GM23338 (cell line): ENCODE results near the gene FBXO24. TPM values are rescaled to one million over a fixed set of nuclear protein-coding genes. Genes with fewer than 3 reads are reported as not detected.

ENCODE experiments used
- ATAC-seq: fragments of 200-7000 bp; cut with Tn5 transposase; 3 replicates; pipeline ENCODE4 v1.9.1; 2020
- DNase-seq: peaks from one replicate; pipeline ENCODE4 v3.0.0-alpha.2; 2015; ENCODE audit warnings: low spot score
- H2AFZ ChIP-seq: fragments of 200-600 bp; sonication (generic); 2 replicates; pipeline ENCODE4 v1.8.0; 2016; ENCODE audit warnings: antibody characterized with exemption, mild to moderate bottlenecking, moderate library complexity
- H3F3A ChIP-seq: fragments of 200-600 bp; sonication (generic); replicated peaks from 2 replicates; pipeline ENCODE4 v1.8.0; 2017; ENCODE audit warnings: antibody characterized with exemption, mixed run types, low read depth
- H3K27ac ChIP-seq: fragments of 200-600 bp; sonication (generic); 2 replicates; pipeline ENCODE4 v1.6.1; 2016; ENCODE audit warnings: low read depth
- H3K27me3 ChIP-seq: fragments of 200-600 bp; sonication (generic); 2 replicates; pipeline ENCODE4 v1.8.0; 2016; ENCODE audit warnings: mild to moderate bottlenecking, mixed run types, moderate library complexity; ENCODE audit not compliant: insufficient read depth
- H3K36me3 ChIP-seq: fragments of 200-600 bp; sonication (generic); 2 replicates; pipeline ENCODE4 v1.8.0; 2016; ENCODE audit warnings: mild to moderate bottlenecking; ENCODE audit not compliant: insufficient read depth
- H3K4me1 ChIP-seq: fragments of 200-600 bp; sonication (generic); 2 replicates; pipeline ENCODE4 v1.8.0; 2016; ENCODE audit warnings: mild to moderate bottlenecking, moderate library complexity; ENCODE audit not compliant: insufficient read depth
- H3K4me2 ChIP-seq: fragments of 200-600 bp; sonication (generic); 2 replicates; pipeline ENCODE4 v1.7.1; 2017; ENCODE audit warnings: mixed run types
- H3K4me3 ChIP-seq: fragments of 200-600 bp; sonication (generic); 2 replicates; pipeline ENCODE4 v1.6.1; 2016; ENCODE audit warnings: mixed run types
- H3K79me2 ChIP-seq: fragments of 200-600 bp; sonication (generic); replicated peaks from 2 replicates; pipeline ENCODE4 v1.8.0; 2017; ENCODE audit warnings: mild to moderate bottlenecking; ENCODE audit not compliant: insufficient read depth
- H3K9me2 ChIP-seq: fragments of 200-600 bp; sonication (generic); 2 replicates; pipeline ENCODE4 v1.8.0; 2017; ENCODE audit not compliant: insufficient read depth
- H4K20me1 ChIP-seq: fragments of 200-600 bp; sonication (generic); replicated peaks from 2 replicates; pipeline ENCODE4 v1.8.0; 2017; ENCODE audit warnings: mild to moderate bottlenecking; ENCODE audit not compliant: insufficient read depth
- H3K27ac Mint-ChIP-seq: 2 replicates; pipeline ENCODE4 v1.8.0; 2020; ENCODE audit warnings: inconsistent platforms, mild to moderate bottlenecking, moderate library complexity, mixed read lengths
- H3K27me3 Mint-ChIP-seq: 3 replicates; pipeline ENCODE4 v1.8.0; 2022; ENCODE audit warnings: low read depth, mild to moderate bottlenecking, moderate library complexity, mixed read lengths, inconsistent platforms; ENCODE audit not compliant: insufficient read depth, poor library complexity
- H3K36me3 Mint-ChIP-seq: 3 replicates; pipeline ENCODE4 v1.8.0; 2021; ENCODE audit warnings: low read depth, mild to moderate bottlenecking, inconsistent platforms, moderate library complexity, mixed read lengths
- H3K4me1 Mint-ChIP-seq: 3 replicates; pipeline ENCODE4 v1.8.0; 2020; ENCODE audit warnings: mild to moderate bottlenecking, inconsistent platforms, mixed read lengths
- H3K4me3 Mint-ChIP-seq: 3 replicates; pipeline ENCODE4 v1.8.0; 2021; ENCODE audit warnings: moderate library complexity, mild to moderate bottlenecking, inconsistent platforms, mixed read lengths
- H3K9me3 Mint-ChIP-seq: 3 replicates; pipeline ENCODE4 v1.8.0; 2020; ENCODE audit warnings: moderate library complexity, mild to moderate bottlenecking, inconsistent platforms, mixed read lengths
- CREB1 ChIP-seq: fragments of 250-450 bp; sonication (Bioruptor Pico); IDR thresholded peaks from 2 replicates; pipeline ENCODE4 v1.5.0; 2020; ENCODE audit warnings: low read depth, mild to moderate bottlenecking, moderate library complexity
- CTCF ChIP-seq, 2 experiments: fragments of 200-600 bp in 1 of 2; sonication (generic) in 1 of 2; conservative IDR thresholded peaks; 2 replicates each; pipeline versions ENCODE4 v1.5.1 to v1.6.1; 2016 to 2017; ENCODE audit warnings: antibody characterized with exemption in 2 of 2, low read depth in 2 of 2, mild to moderate bottlenecking in 2 of 2, moderate library complexity in 1 of 2
- EZH2 ChIP-seq: fragments of 200-600 bp; sonication (generic); IDR thresholded peaks from one replicate; pipeline ENCODE4 v1.8.0; 2017; ENCODE audit warnings: antibody characterized with exemption, mild to moderate bottlenecking, low read depth; ENCODE audit not compliant: unreplicated experiment
- NANOG ChIP-seq: IDR thresholded peaks from 2 replicates; pipeline ENCODE4 v1.6.1; 2016; ENCODE audit warnings: antibody characterized with exemption, borderline replicate concordance
- POLR2AphosphoS5 ChIP-seq: IDR thresholded peaks from 2 replicates; pipeline ENCODE4 v1.6.1; 2016; ENCODE audit warnings: antibody characterized with exemption, low read depth
- REST ChIP-seq: IDR thresholded peaks from one replicate; pipeline ENCODE4 v1.6.1; 2018; ENCODE audit warnings: antibody characterized with exemption; ENCODE audit not compliant: unreplicated experiment
- STAT1 ChIP-seq: IDR thresholded peaks from one replicate; pipeline ENCODE4 v1.6.1; 2016; ENCODE audit warnings: antibody characterized with exemption; ENCODE audit not compliant: unreplicated experiment
- ZNF114 ChIP-seq: fragments of 250-450 bp; sonication (Bioruptor Pico); IDR thresholded peaks from 2 replicates; pipeline ENCODE4 v1.5.0; 2020; ENCODE audit warnings: mild to moderate bottlenecking, moderate library complexity
- ZNF331 ChIP-seq: fragments of 250-450 bp; sonication (Bioruptor Pico); IDR thresholded peaks from 2 replicates; pipeline ENCODE4 v1.5.0; 2020; ENCODE audit warnings: low read depth, mild to moderate bottlenecking, moderate library complexity
- polyA plus RNA-seq: library from polyadenylated mRNA; unstranded; fragments of >200 nt; fragmentation: Nextera tagmentation; extraction: Ambion mirVana; gene quantifications from 2 replicates; pipeline ENCODE4 v1.2.1, GENCODE V29; 2016
- total RNA-seq: library from RNA; depleted of rRNA; stranded (reverse); fragments of >200 nt; shearing (Covaris generic); gene quantifications from 2 replicates; pipeline ENCODE4 v1.2.3, GENCODE V29; 2014

FBXO24 gene
- total and polyA plus RNA-seq, 2 experiments from 2014 or later, result 2.1 to 2.4 TPM

- peak within 1 kb of the TSS; percentile 100 for H3K4me2 ChIP-seq
- TF ChIP-seq EZH2, result no peak
- no peak for TF ChIP-seq REST
- no peak for TF ChIP-seq ZNF114 (CRISPR knock-in tag)
- no peak for TF ChIP-seq STAT1
- TF ChIP-seq CREB1 (CRISPR knock-in tag), result peak; percentile 91
- TF ChIP-seq ZNF331 (CRISPR knock-in tag), result no peak
- TF ChIP-seq NANOG, result no peak
- TF ChIP-seq POLR2AphosphoS5, result peak; percentile 50; the same call in 1 of the 2 replicates
Measured at GRCh38 chr7:100611983-100612729, 26.0 kb downstream of the FBXO24 start, which contains the start of gene MOSPD3. MOSPD3 (plus strand) TSS chr7:100612540; CDS start chr7:100612792, 252 bp downstream.

GRCh38 chr7:100612730-100613390 is 26.7 kb downstream of the FBXO24 start:
- H3K27me3 ChIP-seq, result no peaks in the 10 kb centered on the region
- Mint-ChIP-seq H3K4me1 (no peaks in the 10 kb centered on the region; the same call in 1 of the 3 replicates), H3K36me3 (peaks cover 8% of the 10 kb centered on the region), H3K4me3 (peak overlapping the region; percentile 97), H3K27me3 (peaks cover 15% of the 10 kb centered on the region), H3K27ac (no peak overlapping the region), H3K9me3 (no peaks in the 10 kb centered on the region)
- H3K4me1 ChIP-seq, result peaks cover 3% of the 10 kb centered on the region; the same call in 1 of the 2 replicates
- H3K4me2 ChIP-seq, result peak overlapping the region; percentile 100
- peak overlapping the region; percentile 52 for H3K4me3 ChIP-seq
- no peaks in the 10 kb centered on the region for H3K79me2 ChIP-seq
- TF ChIP-seq CTCF (conservative IDR thresholded peaks at IDR 0.05; ENCODE audit: low read depth in 2 of 2) (peak; percentile 40 to 75), EZH2 (no peak)
- peak; percentile 47 for DNase-seq
- peak; percentile 16 for ATAC-seq
- no peaks in the 10 kb centered on the region for H3K9me2 ChIP-seq
- H4K20me1 ChIP-seq, result no peaks in the 10 kb centered on the region
- H2AFZ ChIP-seq, result peak overlapping the region; percentile 56; the same call in 1 of the 2 replicates
- peaks cover 3% of the 10 kb centered on the region; the same call in 1 of the 2 replicates for H3K36me3 ChIP-seq
- H3K27ac ChIP-seq, result no peak overlapping the region
- H3F3A ChIP-seq, result peaks cover 5% of the 10 kb centered on the region; the same call in 1 of the 2 replicates

More at GRCh38 chr7:100611983-100612729, 26.0 kb downstream of the FBXO24 start, which contains the start of gene MOSPD3:
- Mint-ChIP-seq H3K4me3 (peak within 1 kb of the TSS; percentile 97), H3K27me3 (peaks cover 21% of the 10 kb centered on the region), H3K27ac (peak within 1 kb of the TSS; percentile 100), H3K36me3 (peaks cover 14% of the 10 kb centered on the region), H3K4me1 (no peaks in the 10 kb centered on the region; the same call in 1 of the 3 replicates), H3K9me3 (no peaks in the 10 kb centered on the region)
- ATAC-seq (peak; percentile 90), DNase-seq (peak; percentile 100)
- Histone ChIP-seq H3K27me3 (no peaks in the 10 kb centered on the region), H2AFZ (peak within 1 kb of the TSS; percentile 56; the same call in 1 of the 2 replicates), H3K4me3 (peak within 1 kb of the TSS; percentile 52), H3K79me2 (no peaks in the 10 kb centered on the region), H3F3A (peaks cover 5% of the 10 kb centered on the region; the same call in 1 of the 2 replicates), H3K4me1 (peaks cover 3% of the 10 kb centered on the region; the same call in 1 of the 2 replicates), H3K9me2 (no peaks in the 10 kb centered on the region), H3K27ac (peak within 1 kb of the TSS; percentile 76), H3K36me3 (peaks cover 3% of the 10 kb centered on the region; the same call in 1 of the 2 replicates), H4K20me1 (no peaks in the 10 kb centered on the region)
